T-cell (primary cell): Measurements from ENCODE around the gene TAF1A. TPM values are rescaled to one million over a fixed set of nuclear protein-coding genes. Genes with fewer than 3 reads are reported as not detected.

Experiments
- ATAC-seq, 4 experiments: fragments of 200-7000 bp in 3 of 4; fragments of 150-1000 bp in 1 of 4; cut with Tn5 transposase; replicated peaks in 1 of 4; 1 replicate in 3 of 4; 2 replicates in 1 of 4; pipeline ENCODE4 v1.10.0; 2021; ENCODE audit warnings: moderate library complexity in 3 of 4, mild to moderate bottlenecking in 2 of 4, moderate number of reproducible peaks in 1 of 4
- CTCF ChIA-PET, 2 donors: fragments of 300-600 bp; sonication (Branson Sonifier 250); formaldehyde crosslinking; loops; one replicate each; lab custom pipeline; 2022; ENCODE audit warnings: antibody characterized with exemption in 2 of 2; lab: Charles Lee
- POLR2A ChIA-PET, 2 donors: fragments of 300-600 bp; sonication (Branson Sonifier 250); formaldehyde crosslinking; loops; one replicate each; lab custom pipeline; 2022; ENCODE audit warnings: antibody characterized with exemption in 2 of 2; lab: Charles Lee
- DNase-seq, 35 experiments: peaks; one replicate each; pipeline versions ENCODE4 v3.0.0 to v3.0.0-alpha.2; 2013 to 2023
- H3K27ac ChIP-seq: one replicate; pipeline ENCODE4 v1.5.1; 2013; ENCODE audit warnings: low read length
- H3K27me3 ChIP-seq, 2 experiments: replicated peaks in 1 of 2; 1 replicate in 1 of 2; 2 replicates in 1 of 2; pipeline versions ENCODE4 v1.6.1 to v1.7.0; 2013; ENCODE audit warnings: low read length in 1 of 2, mixed read lengths in 1 of 2; ENCODE audit not compliant: control insufficient read depth in 2 of 2, insufficient read depth in 2 of 2; ENCODE audit errors: extremely low read depth in 1 of 2
- H3K36me3 ChIP-seq, 2 donors: 1 replicate in 1 of 2; 2 replicates in 1 of 2; pipeline versions ENCODE4 v1.6.1 to v1.7.0; 2013; ENCODE audit warnings: low read length in 1 of 2; ENCODE audit not compliant: control insufficient read depth in 2 of 2, insufficient read depth in 1 of 2; ENCODE audit errors: extremely low read depth in 1 of 2
- H3K4me1 ChIP-seq, 2 experiments: 1 replicate in 1 of 2; 2 replicates in 1 of 2; pipeline versions ENCODE4 v1.6.1 to v1.7.0; 2013; ENCODE audit warnings: low read length in 2 of 2, mixed read lengths in 1 of 2; ENCODE audit not compliant: insufficient read depth in 2 of 2, control insufficient read depth in 1 of 2; ENCODE audit errors: extremely low read depth in 1 of 2
- H3K4me3 ChIP-seq, 2 donors: 1 replicate in 1 of 2; 2 replicates in 1 of 2; pipeline versions ENCODE4 v1.5.1 to v1.7.0; 2013; ENCODE audit warnings: mild to moderate bottlenecking in 2 of 2, low read length in 1 of 2, moderate library complexity in 1 of 2; ENCODE audit not compliant: control insufficient read depth in 1 of 2; ENCODE audit errors: extremely low read depth in 1 of 2
- H3K9me3 ChIP-seq: 2 replicates; pipeline ENCODE4 v1.7.0; 2013
- H3K27ac Mint-ChIP-seq, 2 donors: one replicate each; pipeline ENCODE4 v1.8.0; 2020 to 2021; ENCODE audit warnings: mild to moderate bottlenecking in 2 of 2, mixed read lengths in 2 of 2
- H3K27me3 Mint-ChIP-seq, 2 donors: one replicate each; pipeline ENCODE4 v1.8.0; 2021 to 2022; ENCODE audit warnings: mixed read lengths in 2 of 2
- H3K36me3 Mint-ChIP-seq: one replicate; pipeline ENCODE4 v1.8.0; 2021; ENCODE audit warnings: mixed read lengths
- H3K4me1 Mint-ChIP-seq, 3 donors: one replicate each; pipeline ENCODE4 v1.8.0; 2020 to 2022; ENCODE audit warnings: mixed read lengths in 3 of 3, mild to moderate bottlenecking in 1 of 3
- H3K4me3 Mint-ChIP-seq, 3 donors: one replicate each; pipeline ENCODE4 v1.8.0; 2020 to 2022; ENCODE audit warnings: mild to moderate bottlenecking in 3 of 3, mixed read lengths in 3 of 3, moderate library complexity in 3 of 3
- H3K9me3 Mint-ChIP-seq, 3 donors: one replicate each; pipeline ENCODE4 v1.8.0; 2020 to 2022; ENCODE audit warnings: mixed read lengths in 3 of 3
- WGBS: methylation state at CpG from one replicate; pipeline ENCODE4 v1.1.5; 2013; ENCODE audit warnings: missing lambda C conversion rate; ENCODE audit not compliant: insufficient coverage; 5-methylcytosine and 5-hydroxymethylcytosine counted together
- total RNA-seq, 35 experiments: library from RNA in 6 of 35; stranded (reverse) in 6 of 35; fragments of 120-200 nt in 1 of 35; gene quantifications; one replicate each; pipeline versions ENCODE4 v1.2.1 to v1.2.4 and lab custom pipeline; 2013 to 2026

TAF1A gene
- total RNA-seq, 5 donors from 2014 or later (not counting 1 experiment from before 2014, with no cell fraction given), result 5.7 to 14.0 (median 12.3) TPM

DNA sequence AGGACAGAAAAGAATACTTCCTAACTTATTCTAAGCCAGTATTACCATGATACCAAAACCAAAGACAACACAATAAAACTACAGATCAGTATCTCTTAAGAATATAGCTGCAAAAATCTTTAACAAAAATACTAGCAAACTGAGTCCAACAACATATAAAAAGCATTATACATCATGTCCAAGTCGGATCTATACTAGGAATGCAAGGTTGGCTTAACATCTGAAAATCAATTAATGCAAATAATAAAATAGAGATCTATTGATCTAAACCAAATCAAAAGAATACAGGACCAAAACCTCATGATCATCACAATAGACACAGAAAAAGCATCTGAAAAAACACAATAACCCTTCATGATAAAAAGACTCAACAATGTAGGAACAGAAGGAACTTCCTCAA is 18.9 kb downstream of the TAF1A start:
- H3K4me3 Mint-ChIP-seq, result no peak overlapping the region
- Histone ChIP-seq H3K36me3 (peaks cover 9 to 45% of the 10 kb centered on the region in 2 donors), H3K4me1 (no peaks in the 10 kb centered on the region), H3K4me3 (no peak overlapping the region), H3K27ac (no peak overlapping the region), H3K27me3 (no peaks in the 10 kb centered on the region), H3K9me3 (no peaks in the 10 kb centered on the region)
- no peak for ATAC-seq
- no peak overlapping the region for H3K27ac Mint-ChIP-seq
- H3K4me1 Mint-ChIP-seq, result peaks cover 5 to 8% (median 7%) of the 10 kb centered on the region in 3 donors
- ChIA-PET POLR2A (no interaction called here), CTCF (no interaction called here)
- peaks cover 0 to 7% (median 6%) of the 10 kb centered on the region in 3 donors for H3K9me3 Mint-ChIP-seq
- DNase-seq, result no peak
- WGBS, result no CpG with 5 or more reads among the region's 1 CpG
- peaks cover 74% of the 10 kb centered on the region for H3K36me3 Mint-ChIP-seq
- H3K27me3 Mint-ChIP-seq, result no peaks in the 10 kb centered on the region

DNA sequence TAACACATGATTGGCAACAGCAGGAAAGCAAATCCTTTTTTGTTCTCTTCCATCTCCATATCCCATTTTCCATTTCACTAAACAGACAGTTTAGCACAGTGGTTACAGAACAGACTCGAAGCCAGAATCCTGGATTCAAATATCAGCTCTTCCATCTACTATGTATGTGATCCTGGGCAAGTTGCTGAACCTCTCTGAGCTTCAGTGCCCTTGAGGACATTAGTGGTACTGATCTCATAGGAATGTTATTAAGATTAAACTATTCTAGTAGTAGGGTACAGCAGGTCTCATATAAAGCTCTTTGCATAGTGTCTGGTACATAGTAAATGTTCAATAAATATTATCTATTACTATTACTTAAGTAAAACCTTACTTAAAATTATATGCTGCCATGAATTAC is 28.1 kb downstream of the TAF1A start:
- Mint-ChIP-seq H3K27ac (no peak overlapping the region), H3K36me3 (peaks cover 49% of the 10 kb centered on the region), H3K4me1 (peaks cover 0 to 1% (median 0%) of the 10 kb centered on the region in 3 donors), H3K9me3 (no peaks in the 10 kb centered on the region), H3K4me3 (no peak overlapping the region), H3K27me3 (no peaks in the 10 kb centered on the region)
- Histone ChIP-seq H3K36me3 (peaks cover 4 to 57% of the 10 kb centered on the region in 2 donors), H3K27ac (no peak overlapping the region), H3K4me3 (no peak overlapping the region), H3K4me1 (no peaks in the 10 kb centered on the region), H3K27me3 (no peaks in the 10 kb centered on the region), H3K9me3 (no peaks in the 10 kb centered on the region)
- no CpG with 5 or more reads among the region's 1 CpG for WGBS
- POLR2A ChIA-PET, result no interaction called here
- CTCF ChIA-PET, result no interaction called here
- DNase-seq (no peak), ATAC-seq (no peak)

DNA sequence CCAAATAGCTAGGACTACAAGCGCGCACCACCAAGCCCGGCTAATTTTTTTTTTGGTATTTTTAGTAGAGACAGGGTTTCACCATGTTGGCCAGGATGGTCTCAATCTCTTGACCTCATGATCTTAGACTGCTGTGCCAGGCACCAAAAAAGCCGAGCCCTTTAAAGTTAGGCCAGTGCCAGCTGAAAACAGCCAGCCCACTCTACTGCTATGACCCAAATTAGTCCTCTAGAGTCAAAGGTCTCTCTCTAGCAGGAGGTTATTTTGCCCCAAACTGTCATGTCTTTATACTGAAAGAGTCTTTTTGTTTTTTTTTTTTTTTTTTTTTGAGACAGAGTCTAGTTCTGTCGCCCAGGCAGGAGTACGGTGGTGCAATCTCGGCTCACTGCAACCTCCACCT is 32.2 kb downstream of the TAF1A start:
- H3K4me1 Mint-ChIP-seq, result no peaks in the 10 kb centered on the region
- H3K9me3 ChIP-seq, result no peaks in the 10 kb centered on the region
- H3K9me3 Mint-ChIP-seq, result no peaks in the 10 kb centered on the region
- H3K4me3 ChIP-seq, result no peak overlapping the region
- no peaks in the 10 kb centered on the region for H3K27me3 ChIP-seq
- H3K36me3 ChIP-seq, result peaks cover 4 to 45% of the 10 kb centered on the region in 2 donors
- H3K36me3 Mint-ChIP-seq, result peaks cover 37% of the 10 kb centered on the region
- POLR2A ChIA-PET, result interaction anchor here in 1 of 2 donors (0.6 kb wide), 1 partner anchor 751 kb away, joined by 3 read pairs; no protein-coding TSS in a partner anchor
- H3K4me1 ChIP-seq, result no peaks in the 10 kb centered on the region
- H3K4me3 Mint-ChIP-seq, result no peak overlapping the region
- no peak overlapping the region for H3K27ac ChIP-seq
- CTCF ChIA-PET, result no interaction called here
- H3K27me3 Mint-ChIP-seq, result no peaks in the 10 kb centered on the region
- 100% methylated on average over 4 of the region's 7 CpGs for WGBS
- no peak for DNase-seq
- no peak for ATAC-seq
- H3K27ac Mint-ChIP-seq, result no peak overlapping the region

DNA sequence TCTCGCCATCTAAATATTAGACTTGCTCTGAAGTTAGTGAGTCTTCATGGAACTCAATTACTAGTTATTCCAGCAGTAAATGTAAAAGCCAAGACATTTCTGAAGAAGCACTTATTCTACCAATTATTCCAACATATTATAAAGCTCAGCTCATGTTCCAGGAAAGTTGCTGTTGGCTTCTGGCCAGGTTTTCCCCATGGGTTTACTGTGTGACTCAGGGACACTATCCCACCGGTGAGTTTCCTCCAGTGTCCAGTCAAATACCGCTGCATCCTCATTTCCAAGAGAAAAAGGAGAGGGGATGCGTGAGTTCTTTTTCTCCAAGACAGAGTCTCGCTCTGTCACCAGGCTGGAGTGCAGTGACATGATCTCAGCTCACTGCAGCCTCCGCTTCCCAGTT is 32.6 kb downstream of the TAF1A start:
- H3K9me3 Mint-ChIP-seq, result no peaks in the 10 kb centered on the region
- no peak for ATAC-seq
- no peak overlapping the region for H3K4me3 Mint-ChIP-seq
- H3K4me1 Mint-ChIP-seq, result no peaks in the 10 kb centered on the region
- no peak for DNase-seq
- POLR2A ChIA-PET, result interaction anchor here in 1 of 2 donors (0.6 kb wide), 1 partner anchor 750 kb away, joined by 3 read pairs; no protein-coding TSS in a partner anchor
- H3K36me3 ChIP-seq, result peaks cover 4 to 44% of the 10 kb centered on the region in 2 donors
- H3K36me3 Mint-ChIP-seq, result peaks cover 35% of the 10 kb centered on the region
- H3K27ac Mint-ChIP-seq, result no peak overlapping the region
- CTCF ChIA-PET, result no interaction called here
- no peaks in the 10 kb centered on the region for H3K4me1 ChIP-seq
- no peaks in the 10 kb centered on the region for H3K27me3 ChIP-seq
- H3K4me3 ChIP-seq, result no peak overlapping the region
- WGBS, result 100% methylated on average over 1 of the region's 6 CpGs
- no peaks in the 10 kb centered on the region for H3K9me3 ChIP-seq
- H3K27me3 Mint-ChIP-seq, result no peaks in the 10 kb centered on the region
- H3K27ac ChIP-seq, result no peak overlapping the region

DNA sequence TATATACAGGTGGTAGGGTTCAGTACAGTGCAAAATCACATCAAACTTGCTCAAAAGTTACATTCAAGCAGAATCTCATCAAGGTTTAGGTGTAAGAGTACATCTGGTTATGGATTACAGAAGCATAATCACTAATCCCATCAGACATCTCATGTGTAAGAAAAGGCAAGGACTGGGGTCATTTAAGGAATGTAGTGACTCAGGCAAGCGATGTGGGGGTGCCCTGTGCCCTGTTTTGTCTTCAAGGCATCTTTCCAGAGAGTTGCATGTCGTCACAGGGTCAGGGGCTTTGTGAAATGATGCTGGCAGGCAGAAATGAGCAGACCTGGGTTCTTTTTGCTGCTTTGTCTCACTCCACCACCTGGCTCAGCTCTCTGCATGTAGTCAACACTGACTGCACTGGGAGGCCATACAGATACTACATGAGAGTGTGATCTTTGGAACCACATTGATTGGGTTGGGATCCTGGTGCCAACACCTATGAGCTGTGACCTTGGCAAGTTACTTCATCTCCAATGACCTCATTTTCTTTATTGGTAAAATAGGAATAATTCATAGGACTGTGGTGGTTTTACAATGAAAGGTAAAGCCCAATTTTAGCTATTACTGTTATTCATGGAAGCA is 33.6 kb downstream of the TAF1A start:
- Mint-ChIP-seq H3K4me3 (no peak overlapping the region), H3K9me3 (no peaks in the 10 kb centered on the region), H3K27me3 (no peaks in the 10 kb centered on the region), H3K36me3 (peaks cover 30% of the 10 kb centered on the region), H3K27ac (no peak overlapping the region), H3K4me1 (no peaks in the 10 kb centered on the region)
- no peak for DNase-seq
- H3K27ac ChIP-seq, result no peak overlapping the region
- no peaks in the 10 kb centered on the region for H3K4me1 ChIP-seq
- no peaks in the 10 kb centered on the region for H3K9me3 ChIP-seq
- ATAC-seq, result no peak
- ChIA-PET CTCF (interaction anchor here in 1 of 2 donors (1.1 kb wide), 1 partner anchor 78 kb away, joined by 4 read pairs; no protein-coding TSS in a partner anchor), POLR2A (no interaction called here)
- H3K27me3 ChIP-seq, result no peaks in the 10 kb centered on the region
- no peak overlapping the region for H3K4me3 ChIP-seq
- peaks cover 4 to 38% of the 10 kb centered on the region in 2 donors for H3K36me3 ChIP-seq
- WGBS, result 100% methylated on average over 2 of the region's 2 CpGs

DNA sequence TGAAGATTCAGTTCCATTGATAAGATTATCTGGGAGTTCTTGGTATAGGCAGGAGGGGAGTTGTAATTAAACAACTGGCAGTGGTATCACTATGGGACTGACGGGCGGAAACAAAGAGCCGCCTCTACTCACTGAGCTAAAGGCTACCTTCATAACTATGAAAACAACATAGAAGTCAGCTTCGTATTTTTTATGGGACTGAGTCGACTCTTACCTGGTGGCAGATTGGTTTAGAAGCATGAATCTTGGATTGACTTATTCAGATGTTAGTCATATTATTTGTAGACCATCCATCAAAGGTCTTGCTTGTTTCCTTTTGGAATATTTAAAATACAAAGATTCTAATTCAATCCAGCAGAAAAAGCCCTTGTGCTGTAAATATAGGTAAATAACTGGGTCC is 35.6 kb downstream of the TAF1A start:
- Mint-ChIP-seq H3K36me3 (peaks cover 19% of the 10 kb centered on the region), H3K27ac (no peak overlapping the region), H3K4me3 (no peak overlapping the region), H3K9me3 (no peaks in the 10 kb centered on the region), H3K27me3 (no peaks in the 10 kb centered on the region), H3K4me1 (no peaks in the 10 kb centered on the region)
- POLR2A ChIA-PET, result no interaction called here
- no peak overlapping the region for H3K4me3 ChIP-seq
- no peak for ATAC-seq
- H3K36me3 ChIP-seq, result peaks cover 4 to 21% of the 10 kb centered on the region in 2 donors
- H3K27me3 ChIP-seq, result no peaks in the 10 kb centered on the region
- no peak for DNase-seq
- H3K27ac ChIP-seq, result no peak overlapping the region
- CTCF ChIA-PET, result no interaction called here
- no peaks in the 10 kb centered on the region for H3K9me3 ChIP-seq
- WGBS, result no CpG with 5 or more reads among the region's 5 CpGs
- H3K4me1 ChIP-seq, result no peaks in the 10 kb centered on the region
